SK-N-SH (cell line): ENCODE data around the gene CLMN. TPM values are rescaled to one million over a fixed set of nuclear protein-coding genes. Genes with fewer than 3 reads are reported as not detected.

ENCODE experiments used
- CTCF ChIA-PET: fragments of 300-600, 350-600 bp; formaldehyde crosslinking; extraction: SDS; loops from one replicate; lab custom pipeline; 2021; lab: Yijun Ruan, JAX
- POLR2A ChIA-PET: fragments of 350-600 bp; sonication (Branson Sonifier 250); formaldehyde crosslinking; extraction: SDS; loops from one replicate; lab custom pipeline; 2020; ENCODE audit warnings: antibody characterized with exemption, inconsistent platforms; lab: Yijun Ruan, JAX
- DNase-seq: peaks from one replicate; pipeline ENCODE4 v3.0.0; 2012
- H2AFZ ChIP-seq: fragments of 200-600 bp; sonication (generic); 2 replicates; pipeline ENCODE4 v1.8.1; 2016; ENCODE audit warnings: antibody characterized with exemption, mild to moderate bottlenecking, low read depth
- H3F3A ChIP-seq: fragments of 200-600 bp; sonication (generic); replicated peaks from 2 replicates; pipeline ENCODE3; 2016; ENCODE audit warnings: antibody characterized with exemption, mild to moderate bottlenecking; ENCODE audit not compliant: insufficient read depth
- H3K27ac ChIP-seq, 2 experiments: fragments of 200-500 bp in 1 of 2; fragments of 200-600 bp in 1 of 2; sonication (Bioruptor generic) in 1 of 2; sonication (generic), shearing (Covaris generic) in 1 of 2; 2 replicates each; pipeline versions ENCODE4 v1.5.1 to v1.6.1; 2014 to 2016; ENCODE audit warnings: low read depth in 2 of 2, inconsistent platforms in 1 of 2, low read length in 1 of 2, mild to moderate bottlenecking in 1 of 2, mixed read lengths in 1 of 2
- H3K27me3 ChIP-seq: fragments of 200-600 bp; sonication (generic), shearing (Covaris generic); 2 replicates; pipeline ENCODE4 v1.6.1; 2016; ENCODE audit warnings: mixed run types; ENCODE audit not compliant: insufficient read depth
- H3K36me3 ChIP-seq, 2 experiments: fragments of 200-500 bp in 1 of 2; fragments of 200-600 bp in 1 of 2; sonication (Bioruptor generic) in 1 of 2; sonication (generic) in 1 of 2; replicated peaks in 1 of 2; 2 replicates each; pipeline versions ENCODE3 to v1.5.1; 2014 to 2016; ENCODE audit warnings: low read length in 1 of 2, mild to moderate bottlenecking in 1 of 2; ENCODE audit not compliant: insufficient read depth in 2 of 2, control insufficient read depth in 1 of 2
- H3K4me1 ChIP-seq, 2 experiments: fragments of 200-500 bp in 1 of 2; fragments of 200-600 bp in 1 of 2; sonication (Bioruptor generic) in 1 of 2; sonication (generic), shearing (Covaris generic) in 1 of 2; 2 replicates each; pipeline versions ENCODE4 v1.5.1 to v1.6.1; 2014 to 2016; ENCODE audit warnings: low read depth in 1 of 2, low read length in 1 of 2, mixed run types in 1 of 2; ENCODE audit not compliant: insufficient read depth in 2 of 2, control insufficient read depth in 1 of 2
- H3K4me2 ChIP-seq: fragments of 200-600 bp; sonication (generic), shearing (Covaris generic); 2 replicates; pipeline ENCODE4 v1.6.1; 2017; ENCODE audit warnings: mixed run types
- H3K4me3 ChIP-seq, 2 experiments: fragments of 200-500 bp in 1 of 2; fragments of 200-600 bp in 1 of 2; sonication (Bioruptor generic) in 1 of 2; sonication (generic), shearing (Covaris generic) in 1 of 2; 2 replicates each; pipeline versions ENCODE4 v1.5.1 to v1.8.1; 2014 to 2016; ENCODE audit warnings: low read depth in 2 of 2, inconsistent platforms in 1 of 2, low read length in 1 of 2, mild to moderate bottlenecking in 1 of 2, mixed read lengths in 1 of 2, moderate library complexity in 1 of 2
- H3K79me2 ChIP-seq: fragments of 200-600 bp; sonication (generic); 2 replicates; pipeline ENCODE4 v1.8.1; 2017; ENCODE audit warnings: mild to moderate bottlenecking; ENCODE audit not compliant: insufficient read depth
- H3K9ac ChIP-seq: fragments of 200-600 bp; sonication (generic); 2 replicates; pipeline ENCODE4 v1.6.1; 2017; ENCODE audit warnings: mixed run types
- H3K9me2 ChIP-seq: fragments of 200-600 bp; sonication (generic); 2 replicates; pipeline ENCODE4 v1.6.1; 2017; ENCODE audit warnings: mixed run types
- H3K9me3 ChIP-seq: fragments of 200-600 bp; sonication (generic); 2 replicates; pipeline ENCODE4 v1.6.1; 2017; ENCODE audit warnings: mixed run types, mild to moderate bottlenecking, moderate library complexity
- H4K20me1 ChIP-seq: fragments of 200-600 bp; sonication (generic); 2 replicates; pipeline ENCODE4 v1.6.1; 2017; ENCODE audit warnings: mild to moderate bottlenecking, mixed run types; ENCODE audit not compliant: insufficient read depth
- EZH2phosphoT487 ChIP-seq: fragments of 200-600 bp; sonication (generic); IDR thresholded peaks from 2 replicates; pipeline ENCODE4 v1.6.1; 2017; ENCODE audit warnings: low read depth, mixed run types, mild to moderate bottlenecking, antibody characterized with exemption, moderate library complexity, borderline replicate concordance
- FOSL2 ChIP-seq: IDR thresholded peaks from 2 replicates; pipeline ENCODE4 v1.4.0; 2012; ENCODE audit warnings: low read depth, mild to moderate bottlenecking, moderate library complexity, borderline replicate concordance
- GABPA ChIP-seq: IDR thresholded peaks from 2 replicates; pipeline ENCODE4 v1.4.0; 2012; ENCODE audit warnings: low read depth, mild to moderate bottlenecking
- NFIC ChIP-seq: IDR thresholded peaks from 2 replicates; pipeline ENCODE4 v1.4.0; 2012; ENCODE audit warnings: borderline replicate concordance
- RXRA ChIP-seq: IDR thresholded peaks from 2 replicates; pipeline ENCODE4 v1.4.0; 2012; ENCODE audit warnings: low read depth, mild to moderate bottlenecking, borderline replicate concordance
- TAF1 ChIP-seq: IDR thresholded peaks from 2 replicates; pipeline ENCODE4 v1.6.1; 2012; ENCODE audit warnings: low read depth, mild to moderate bottlenecking, low read length, moderate library complexity, borderline replicate concordance
- TCF12 ChIP-seq: IDR thresholded peaks from 2 replicates; pipeline ENCODE4 v1.4.0; 2012
- WGBS: methylation state at CpG from one replicate; pipeline ENCODE4 v1.1.6; 2017; ENCODE audit warnings: low lambda C conversion rate; 5-methylcytosine and 5-hydroxymethylcytosine counted together
- polyA plus RNA-seq, 3 experiments: library from polyadenylated mRNA; depleted of rRNA; stranded (reverse); fragments of >200 nt; gene quantifications; 2 replicates each; pipeline ENCODE4 v1.2.3, GENCODE V29; 2012
- TF ChIP-seq, protein P1 (sequence below): IDR thresholded peaks from 2 replicates; pipeline ENCODE4 v1.4.0; 2012; ENCODE audit warnings: low read depth, borderline replicate concordance
- TF ChIP-seq, protein P2 (sequence below): fragments of 150-350 bp; IDR thresholded peaks from 2 replicates; pipeline ENCODE4 v1.6.1; 2017; ENCODE audit warnings: antibody characterized with exemption, low read length, low read depth, borderline replicate concordance
- TF ChIP-seq, protein P3 (sequence below): IDR thresholded peaks from 2 replicates; pipeline ENCODE4 v1.6.1; 2012; ENCODE audit warnings: mild to moderate bottlenecking, low read depth, low read length, moderate library complexity

CLMN gene
- polyA plus RNA-seq, 1 of the 3 experiments (the other 2 are of a cell fraction) = 1.4 TPM

DNA sequence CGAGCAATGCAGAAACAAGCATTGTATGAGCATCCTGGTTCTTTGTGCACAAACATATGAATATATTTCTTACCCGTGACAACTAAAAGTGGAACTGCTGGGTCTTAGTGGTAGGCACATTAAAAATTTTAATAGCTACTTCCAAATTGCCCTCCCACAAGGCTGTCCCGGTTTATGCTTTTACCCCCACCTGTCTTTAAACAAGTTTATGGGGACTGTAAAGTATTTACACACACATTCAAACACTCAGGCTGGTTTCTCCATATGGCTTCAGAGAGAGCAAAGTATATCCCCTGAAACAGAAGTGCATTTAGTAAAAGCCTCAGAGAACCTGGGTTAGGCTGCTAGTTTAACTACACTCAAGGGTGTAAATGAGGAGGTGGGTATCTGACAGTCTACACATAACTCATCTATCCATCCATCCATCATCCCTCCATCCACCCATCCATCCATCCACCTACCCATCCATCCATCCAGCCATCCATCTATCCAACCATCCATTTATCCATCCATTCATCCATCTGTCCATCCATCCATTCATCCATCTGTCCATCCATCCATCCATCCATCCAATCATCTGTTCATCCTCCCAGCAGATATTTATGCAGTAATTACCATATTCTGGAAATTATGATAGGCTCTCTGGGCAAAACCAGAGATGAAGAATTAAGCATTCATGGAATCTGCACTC, 86.7 kb downstream of the CLMN start:
- H3K9me2 ChIP-seq = no peaks in the 10 kb centered on the region
- H3F3A ChIP-seq = no peaks in the 10 kb centered on the region
- H3K4me3 ChIP-seq = no peak overlapping the region
- H3K27ac ChIP-seq = no peak overlapping the region
- H3K9me3 ChIP-seq = no peaks in the 10 kb centered on the region
- POLR2A ChIA-PET = no interaction called here
- no peak for DNase-seq
- H3K79me2 ChIP-seq = no peaks in the 10 kb centered on the region
- CTCF ChIA-PET = no interaction called here
- no peaks in the 10 kb centered on the region for H3K27me3 ChIP-seq
- H2AFZ ChIP-seq = no peak overlapping the region
- H4K20me1 ChIP-seq = no peaks in the 10 kb centered on the region
- WGBS = 86% methylated on average over 3 of the region's 3 CpGs
- H3K9ac ChIP-seq = no peak overlapping the region
- no peaks in the 10 kb centered on the region for H3K36me3 ChIP-seq
- no peak overlapping the region for H3K4me2 ChIP-seq
- TF ChIP-seq TCF12 (no peak), GABPA (no peak), RXRA (no peak), EZH2phosphoT487 (no peak), FOSL2 (no peak), TAF1 (no peak), NFIC (no peak)
- TF ChIP-seq, protein P1, sequence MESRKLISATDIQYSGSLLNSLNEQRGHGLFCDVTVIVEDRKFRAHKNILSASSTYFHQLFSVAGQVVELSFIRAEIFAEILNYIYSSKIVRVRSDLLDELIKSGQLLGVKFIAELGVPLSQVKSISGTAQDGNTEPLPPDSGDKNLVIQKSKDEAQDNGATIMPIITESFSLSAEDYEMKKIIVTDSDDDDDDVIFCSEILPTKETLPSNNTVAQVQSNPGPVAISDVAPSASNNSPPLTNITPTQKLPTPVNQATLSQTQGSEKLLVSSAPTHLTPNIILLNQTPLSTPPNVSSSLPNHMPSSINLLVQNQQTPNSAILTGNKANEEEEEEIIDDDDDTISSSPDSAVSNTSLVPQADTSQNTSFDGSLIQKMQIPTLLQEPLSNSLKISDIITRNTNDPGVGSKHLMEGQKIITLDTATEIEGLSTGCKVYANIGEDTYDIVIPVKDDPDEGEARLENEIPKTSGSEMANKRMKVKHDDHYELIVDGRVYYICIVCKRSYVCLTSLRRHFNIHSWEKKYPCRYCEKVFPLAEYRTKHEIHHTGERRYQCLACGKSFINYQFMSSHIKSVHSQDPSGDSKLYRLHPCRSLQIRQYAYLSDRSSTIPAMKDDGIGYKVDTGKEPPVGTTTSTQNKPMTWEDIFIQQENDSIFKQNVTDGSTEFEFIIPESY = no peak
- TF ChIP-seq, protein P2, sequence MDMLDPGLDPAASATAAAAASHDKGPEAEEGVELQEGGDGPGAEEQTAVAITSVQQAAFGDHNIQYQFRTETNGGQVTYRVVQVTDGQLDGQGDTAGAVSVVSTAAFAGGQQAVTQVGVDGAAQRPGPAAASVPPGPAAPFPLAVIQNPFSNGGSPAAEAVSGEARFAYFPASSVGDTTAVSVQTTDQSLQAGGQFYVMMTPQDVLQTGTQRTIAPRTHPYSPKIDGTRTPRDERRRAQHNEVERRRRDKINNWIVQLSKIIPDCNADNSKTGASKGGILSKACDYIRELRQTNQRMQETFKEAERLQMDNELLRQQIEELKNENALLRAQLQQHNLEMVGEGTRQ = no peak
- TF ChIP-seq, protein P3, sequence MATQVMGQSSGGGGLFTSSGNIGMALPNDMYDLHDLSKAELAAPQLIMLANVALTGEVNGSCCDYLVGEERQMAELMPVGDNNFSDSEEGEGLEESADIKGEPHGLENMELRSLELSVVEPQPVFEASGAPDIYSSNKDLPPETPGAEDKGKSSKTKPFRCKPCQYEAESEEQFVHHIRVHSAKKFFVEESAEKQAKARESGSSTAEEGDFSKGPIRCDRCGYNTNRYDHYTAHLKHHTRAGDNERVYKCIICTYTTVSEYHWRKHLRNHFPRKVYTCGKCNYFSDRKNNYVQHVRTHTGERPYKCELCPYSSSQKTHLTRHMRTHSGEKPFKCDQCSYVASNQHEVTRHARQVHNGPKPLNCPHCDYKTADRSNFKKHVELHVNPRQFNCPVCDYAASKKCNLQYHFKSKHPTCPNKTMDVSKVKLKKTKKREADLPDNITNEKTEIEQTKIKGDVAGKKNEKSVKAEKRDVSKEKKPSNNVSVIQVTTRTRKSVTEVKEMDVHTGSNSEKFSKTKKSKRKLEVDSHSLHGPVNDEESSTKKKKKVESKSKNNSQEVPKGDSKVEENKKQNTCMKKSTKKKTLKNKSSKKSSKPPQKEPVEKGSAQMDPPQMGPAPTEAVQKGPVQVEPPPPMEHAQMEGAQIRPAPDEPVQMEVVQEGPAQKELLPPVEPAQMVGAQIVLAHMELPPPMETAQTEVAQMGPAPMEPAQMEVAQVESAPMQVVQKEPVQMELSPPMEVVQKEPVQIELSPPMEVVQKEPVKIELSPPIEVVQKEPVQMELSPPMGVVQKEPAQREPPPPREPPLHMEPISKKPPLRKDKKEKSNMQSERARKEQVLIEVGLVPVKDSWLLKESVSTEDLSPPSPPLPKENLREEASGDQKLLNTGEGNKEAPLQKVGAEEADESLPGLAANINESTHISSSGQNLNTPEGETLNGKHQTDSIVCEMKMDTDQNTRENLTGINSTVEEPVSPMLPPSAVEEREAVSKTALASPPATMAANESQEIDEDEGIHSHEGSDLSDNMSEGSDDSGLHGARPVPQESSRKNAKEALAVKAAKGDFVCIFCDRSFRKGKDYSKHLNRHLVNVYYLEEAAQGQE = no peak
- H3K4me1 ChIP-seq = peaks cover 0 to 5% of the 10 kb centered on the region in 2 experiments; a peak in 1 of 4 replicates
